NK-92 treated with Interleukin-12 subunit alpha and Interleukin-12 subunit beta, amount 100 ng/mL, for 24 hours (cell line): ENCODE measurements around the gene CYFIP1.

Source experiments
- DNase-seq: peaks from one replicate; lab custom pipeline; 2025; lab: John Stamatoyannopoulos, UW

The CYFIP1 gene

DNA sequence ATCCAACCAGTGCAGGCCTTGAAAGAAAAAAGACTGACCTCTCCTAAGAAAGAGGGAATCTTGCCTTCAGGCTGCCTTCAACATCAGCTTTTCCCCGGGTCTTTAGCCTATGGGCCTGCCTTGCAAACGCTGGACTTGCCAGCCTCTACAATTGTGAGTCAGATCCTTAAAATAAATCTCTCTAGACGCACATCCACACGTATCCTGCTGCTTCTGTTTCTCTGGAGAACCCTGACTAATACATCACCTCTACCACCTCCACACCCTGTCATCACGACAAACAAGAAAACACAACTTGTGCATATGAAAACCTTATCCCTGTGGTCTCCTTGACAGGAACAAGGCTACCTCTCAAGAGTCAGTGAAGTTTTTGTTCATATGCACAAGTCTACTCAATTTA lies 11.8 kb downstream of the CYFIP1 start:
- DNase-seq, result no peak

DNA sequence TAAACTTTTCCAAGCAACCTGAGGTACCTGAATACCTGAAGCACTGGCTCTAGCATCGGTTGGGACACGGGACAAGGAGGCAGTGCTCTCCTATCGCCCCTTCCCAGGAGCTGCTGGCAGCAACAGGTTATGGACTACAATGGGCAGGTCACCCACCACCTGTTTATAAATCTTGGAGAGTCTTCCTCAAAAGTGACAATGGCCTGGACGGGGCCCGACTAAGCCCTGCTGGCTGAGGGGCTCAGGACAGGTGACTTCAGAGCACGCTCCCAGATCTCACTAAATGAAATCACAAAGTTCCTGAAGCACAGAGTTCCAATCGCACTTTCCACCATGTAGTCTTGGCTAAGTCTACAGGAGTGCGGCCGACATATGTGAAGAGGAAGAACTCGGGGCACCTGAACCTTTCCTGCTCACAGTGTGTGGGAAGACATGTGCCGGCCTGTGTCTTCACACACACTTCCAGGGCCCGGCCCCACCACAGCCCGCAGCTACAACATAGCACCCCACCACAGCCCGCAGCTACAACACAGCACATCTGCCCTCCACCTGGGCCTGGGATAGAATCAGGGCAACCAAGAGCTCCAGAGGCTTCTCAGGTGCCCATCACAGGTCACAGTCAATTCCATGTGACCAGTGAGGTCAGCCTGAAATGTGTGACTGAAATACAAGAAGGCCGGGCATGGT lies 12.9 kb downstream of the CYFIP1 start:
- no peak for DNase-seq

DNA sequence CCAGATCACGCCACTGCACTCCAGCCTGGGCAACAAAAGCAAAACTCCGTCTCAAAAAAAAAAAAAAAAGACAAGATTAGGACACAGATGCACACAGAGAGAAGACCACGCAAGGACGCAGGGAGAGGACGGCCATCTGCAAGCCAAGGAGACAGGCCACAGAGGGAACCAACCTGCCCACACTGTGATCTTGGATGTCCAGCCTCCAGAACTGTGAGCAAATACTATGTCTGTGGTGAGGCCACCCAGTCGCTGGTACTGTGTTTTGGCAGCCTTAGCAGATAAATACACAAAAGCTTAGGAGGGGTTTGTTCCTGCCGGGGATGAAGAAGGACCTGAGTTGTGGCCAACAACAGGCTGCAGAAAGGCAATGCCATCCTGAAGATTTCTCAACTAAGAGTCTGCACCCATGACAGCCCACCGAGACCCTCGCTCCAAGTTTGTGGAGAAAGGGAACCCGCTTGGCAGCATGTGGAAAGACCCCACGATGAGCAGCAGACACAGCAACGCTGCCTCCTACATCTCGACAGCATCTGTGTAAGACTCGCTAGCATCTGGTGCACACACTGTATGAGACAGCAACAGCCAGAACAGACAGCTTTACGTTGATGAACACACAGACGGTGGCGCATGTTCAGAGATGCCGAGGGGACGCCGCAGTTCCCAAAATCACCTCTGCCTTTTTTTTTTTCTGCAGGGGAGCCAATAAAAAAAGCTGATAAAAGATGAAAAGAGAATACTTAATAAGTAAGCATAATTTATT lies 13.7 kb downstream of the CYFIP1 start:
- DNase-seq, result no peak

DNA sequence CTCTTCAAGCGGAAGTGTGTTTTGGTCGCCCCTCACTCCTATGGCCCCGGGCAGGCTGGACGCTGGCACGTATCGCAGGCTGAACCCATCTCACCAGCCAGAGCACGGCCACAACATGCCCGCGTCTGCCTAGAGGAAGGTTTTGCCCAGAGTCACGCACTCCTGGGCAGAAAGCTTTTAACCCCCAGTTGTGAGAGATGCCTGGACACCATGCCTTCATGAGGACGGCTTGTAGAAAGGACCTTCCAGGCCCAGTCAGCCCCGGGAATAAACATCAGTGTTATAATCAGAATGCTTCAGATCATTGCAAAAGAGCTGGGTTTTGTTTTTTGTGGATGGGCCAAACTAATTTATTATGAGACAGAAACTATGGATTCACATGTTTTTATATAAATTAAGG lies 16.5 kb downstream of the CYFIP1 start:
- no peak for DNase-seq

DNA sequence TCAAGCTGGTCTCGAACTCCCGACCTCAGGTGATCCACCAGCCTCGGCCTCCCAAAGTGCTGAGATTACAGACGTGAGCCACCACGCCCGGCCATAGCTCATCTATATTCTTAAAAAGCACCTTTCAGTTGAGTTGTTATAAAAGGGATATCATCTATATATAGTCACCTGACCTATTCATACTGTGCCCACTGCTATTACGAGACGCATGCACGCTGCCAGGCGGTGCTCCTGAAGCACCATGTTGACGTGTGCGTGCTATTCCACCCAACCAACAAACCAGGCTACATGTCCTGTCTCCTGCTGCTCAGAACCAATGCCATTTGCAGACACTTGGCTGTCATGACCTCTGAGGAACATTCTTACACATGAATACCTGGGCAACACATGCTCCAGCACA lies 17.6 kb downstream of the CYFIP1 start:
- DNase-seq, result no peak

DNA sequence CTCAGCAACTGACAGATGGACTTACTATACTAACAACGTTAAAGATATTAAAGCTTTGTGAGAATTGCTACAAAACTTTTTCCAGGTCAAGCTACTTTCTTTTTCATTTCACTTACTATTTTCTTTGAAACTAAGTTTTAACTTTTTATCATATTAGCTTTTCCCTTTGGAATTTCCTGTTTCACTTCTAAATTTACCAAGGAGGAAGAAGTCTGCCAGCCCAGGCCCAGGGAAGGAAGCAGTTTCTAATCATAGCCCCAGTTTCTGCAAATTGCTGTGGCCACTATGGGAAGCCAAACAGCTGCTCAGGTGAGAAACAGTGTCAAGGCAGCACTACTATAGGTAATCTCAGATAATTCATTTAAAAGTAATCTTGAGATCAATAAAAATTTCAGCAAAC lies 18.4 kb downstream of the CYFIP1 start:
- no peak for DNase-seq

DNA sequence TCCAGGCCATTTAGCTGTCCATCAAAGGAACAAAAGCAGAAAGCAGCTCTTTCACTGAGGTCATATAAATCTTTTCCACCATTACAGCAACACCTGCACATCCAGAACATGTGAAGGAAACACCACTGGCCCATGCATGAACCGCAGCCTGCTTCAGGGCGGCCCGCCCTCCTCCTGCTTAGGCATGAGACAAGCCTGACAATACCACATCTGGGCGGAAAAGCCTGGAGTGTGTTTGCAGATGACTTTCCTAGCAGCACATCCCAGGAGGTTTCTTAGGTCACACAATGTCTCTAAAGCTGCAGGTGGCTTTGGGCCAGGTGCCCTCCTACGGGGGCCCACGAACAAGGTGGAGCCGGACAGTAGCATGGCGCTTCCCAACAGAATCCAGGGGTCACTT lies 19.6 kb downstream of the CYFIP1 start:
- no peak for DNase-seq

DNA sequence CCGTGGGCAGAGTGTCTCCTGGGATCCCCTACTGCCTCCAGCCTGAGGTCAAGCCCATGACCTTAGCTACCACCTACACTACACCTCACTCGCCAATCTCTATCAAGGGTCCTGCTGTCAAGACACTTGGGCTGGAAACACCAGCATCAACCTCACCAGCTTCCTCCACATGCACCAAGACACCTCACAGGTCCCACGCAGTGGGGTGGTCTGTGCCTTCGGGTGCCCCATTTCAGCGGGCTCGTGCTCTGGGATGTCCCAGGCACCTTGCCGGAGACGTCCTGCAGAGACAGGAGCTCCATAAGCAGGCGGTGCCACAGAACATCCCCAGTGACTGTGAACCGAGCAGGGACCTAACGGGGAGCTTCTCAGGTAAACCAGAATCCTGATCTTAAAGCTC lies 20.0 kb downstream of the CYFIP1 start:
- DNase-seq, result no peak

DNA sequence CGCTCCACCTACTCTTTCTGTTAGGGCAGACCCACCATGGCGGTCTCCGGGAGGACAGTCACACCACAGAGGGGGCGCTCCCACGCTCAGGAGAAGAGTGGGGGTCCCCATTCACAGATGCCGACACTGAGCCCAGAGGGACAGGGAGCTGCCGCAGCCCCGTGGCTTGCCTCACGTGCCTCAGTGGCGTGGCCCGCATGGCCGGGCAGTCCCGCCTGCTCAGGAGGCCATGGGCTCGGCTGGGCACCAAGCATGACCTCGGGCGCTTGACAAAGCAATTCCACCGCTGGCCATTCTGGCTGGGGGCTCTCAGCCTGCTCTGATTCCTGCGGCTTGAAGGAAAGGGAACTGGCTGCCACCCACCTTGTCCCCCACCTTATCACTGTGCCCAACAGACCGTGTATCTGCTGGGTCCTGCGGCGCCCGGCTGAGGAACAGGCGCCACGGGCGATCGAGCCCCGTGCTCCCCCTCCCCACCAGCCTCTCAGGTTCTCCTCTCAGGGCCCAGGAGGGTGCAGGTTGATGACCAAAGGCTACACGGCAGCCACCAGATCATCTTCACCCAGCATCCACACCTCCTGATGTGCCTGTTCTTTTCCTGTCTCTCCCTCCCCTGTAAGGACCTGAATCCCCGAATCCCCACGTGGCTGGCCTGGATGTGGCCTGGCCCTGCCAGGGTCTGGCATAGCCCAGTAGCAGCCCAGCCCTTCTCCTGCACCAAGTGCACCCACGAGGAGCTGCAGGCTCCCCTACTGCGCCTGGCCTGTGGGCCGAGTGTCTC lies 20.7 kb downstream of the CYFIP1 start:
- no peak for DNase-seq

DNA sequence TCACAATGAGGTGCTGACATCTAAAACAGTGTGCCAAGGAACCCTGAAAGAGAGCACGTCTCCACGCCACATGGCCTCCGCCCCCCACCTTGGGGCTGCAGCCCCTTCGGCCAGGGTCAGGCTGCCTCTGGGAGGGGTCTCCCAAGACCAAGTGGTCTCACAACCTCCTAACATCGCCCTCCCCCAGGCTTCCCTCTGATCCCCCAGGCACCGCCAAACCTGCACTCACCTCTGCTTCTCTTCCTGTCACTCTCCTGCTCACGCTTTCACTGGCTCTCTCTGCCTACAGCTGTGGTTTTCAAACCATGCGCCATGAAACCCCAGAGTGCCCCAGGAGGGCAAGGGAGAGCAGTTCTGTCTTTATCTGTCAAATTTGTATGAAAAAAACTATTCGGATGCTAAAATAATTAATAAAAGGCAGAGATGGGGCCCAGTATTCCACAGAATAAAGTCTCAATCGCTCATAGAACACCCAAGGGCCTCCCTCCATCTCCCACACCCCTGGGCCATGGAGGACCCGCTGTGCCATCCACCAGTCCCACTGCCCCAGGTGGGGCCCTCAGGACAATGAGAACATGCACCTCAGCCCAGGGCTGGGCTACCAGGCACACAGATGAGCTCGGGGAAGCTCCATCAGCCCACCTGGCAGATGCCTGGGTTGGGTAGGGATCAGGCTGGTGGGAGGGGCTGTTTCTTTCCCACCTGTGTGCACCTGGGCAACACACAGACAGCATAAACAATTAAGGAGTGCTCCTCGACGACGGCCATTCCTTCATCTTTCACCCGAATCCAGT lies 21.5 kb downstream of the CYFIP1 start:
- no peak for DNase-seq

DNA sequence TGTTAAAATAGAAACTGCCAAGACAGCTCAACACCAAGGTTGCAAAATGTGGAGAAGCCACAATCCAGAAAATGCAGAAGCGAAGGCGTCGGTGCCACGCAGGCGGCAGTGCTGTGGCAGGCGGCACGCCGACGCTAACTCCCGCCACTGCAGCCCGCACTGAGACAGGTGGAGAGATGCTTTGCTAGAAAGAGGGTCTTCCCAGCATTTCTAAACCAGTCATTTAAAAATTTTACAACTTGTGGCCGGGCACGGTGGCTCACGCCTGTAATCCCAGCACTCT lies 23.2 kb downstream of the CYFIP1 start:
- no peak for DNase-seq

DNA sequence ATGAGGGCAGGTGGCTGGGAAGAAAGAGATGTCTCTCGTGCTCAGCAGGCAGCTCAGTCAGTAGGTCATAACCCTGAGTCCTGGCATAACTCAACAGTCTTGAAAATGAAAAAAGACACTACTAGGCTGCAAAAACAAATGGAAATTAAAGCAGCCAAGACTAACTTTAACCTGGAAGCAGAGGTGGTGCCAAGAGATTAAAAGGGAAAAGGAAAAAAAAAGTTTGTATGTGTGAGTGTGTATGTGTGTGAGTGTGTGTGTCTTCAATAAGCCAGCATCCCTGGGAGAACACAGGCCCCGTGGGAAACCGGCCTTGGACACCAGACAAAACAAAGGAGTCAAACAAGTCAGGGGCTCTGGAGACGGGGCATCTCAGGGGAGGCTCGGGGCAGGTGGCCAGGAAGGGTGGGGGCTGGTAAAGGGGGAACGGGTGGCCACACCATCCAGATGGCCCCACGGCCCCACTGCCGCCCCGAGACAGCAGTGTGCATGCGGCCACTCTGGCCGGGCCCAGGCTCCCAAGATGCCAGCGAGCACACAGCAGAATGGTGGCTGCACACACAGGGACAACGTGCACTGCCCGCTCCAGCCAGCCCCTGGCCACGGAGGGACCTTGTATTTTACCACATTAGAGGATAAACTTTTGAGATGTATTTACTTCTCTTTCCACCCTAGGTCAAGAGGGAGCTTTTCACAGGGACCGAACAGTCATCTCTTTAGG lies 23.8 kb downstream of the CYFIP1 start:
- no peak for DNase-seq

DNA sequence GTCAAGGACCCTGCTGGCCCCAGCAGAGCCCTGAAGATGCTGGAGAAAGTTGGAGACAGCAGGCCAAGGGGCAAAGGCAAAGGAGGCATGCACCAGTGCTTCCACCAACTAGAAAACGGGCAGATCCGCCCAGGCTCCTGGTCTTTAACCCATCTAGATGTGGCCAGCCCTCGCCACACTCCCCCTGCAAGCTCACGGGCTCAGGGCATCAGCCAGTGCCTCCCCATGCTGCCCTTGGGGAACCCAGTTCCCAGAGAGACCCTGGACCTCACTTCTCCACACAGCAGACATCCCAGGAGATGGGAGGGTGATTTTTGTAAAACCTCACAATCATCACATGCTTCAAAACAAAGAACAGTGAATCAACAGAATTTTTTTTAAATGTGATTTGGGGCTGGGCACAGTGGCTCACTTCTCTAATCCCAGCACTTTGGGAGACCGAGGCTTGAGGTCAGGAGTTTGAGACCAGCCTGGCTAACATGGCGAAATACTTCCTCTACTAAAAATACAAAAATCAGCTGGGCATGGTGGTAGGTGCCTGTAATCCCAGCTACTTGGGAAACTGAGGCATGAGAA lies 24.5 kb downstream of the CYFIP1 start:
- no peak for DNase-seq

DNA sequence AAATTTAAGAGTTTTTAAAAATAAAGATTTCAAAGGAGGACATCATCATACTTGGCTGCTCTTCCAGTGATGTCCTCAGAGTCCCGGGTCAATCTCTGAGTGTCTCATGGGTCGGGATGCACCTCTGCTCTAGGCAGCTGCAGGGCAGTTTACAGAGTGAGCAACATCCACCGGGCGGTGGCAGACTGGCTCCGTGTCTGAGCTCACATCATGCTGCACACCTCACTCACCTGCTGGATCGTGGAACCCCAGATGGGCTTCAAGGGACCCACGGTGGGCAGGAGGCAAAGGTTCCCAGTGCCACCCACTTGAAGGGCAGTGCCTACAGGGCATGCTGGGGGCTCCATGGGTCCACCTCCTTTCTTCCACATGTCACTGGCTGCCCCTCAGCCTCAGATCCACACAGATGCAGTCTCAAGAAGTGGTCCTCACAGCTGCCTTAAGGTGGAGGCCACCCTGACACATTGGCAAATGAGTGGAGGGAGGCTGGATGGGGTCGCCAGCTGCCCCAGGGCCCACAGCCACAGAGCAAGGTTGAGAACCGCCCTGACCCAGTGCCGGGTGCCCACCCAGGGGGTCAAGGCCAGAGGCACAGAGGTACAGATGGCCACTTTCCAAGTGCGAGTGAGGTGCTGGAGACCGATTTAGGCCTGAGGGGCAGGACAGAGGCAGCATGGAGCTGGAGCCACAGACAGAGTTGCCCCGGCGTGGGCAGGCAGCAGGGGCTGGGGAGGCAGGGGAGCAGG lies 25.2 kb downstream of the CYFIP1 start:
- DNase-seq, result no peak

DNA sequence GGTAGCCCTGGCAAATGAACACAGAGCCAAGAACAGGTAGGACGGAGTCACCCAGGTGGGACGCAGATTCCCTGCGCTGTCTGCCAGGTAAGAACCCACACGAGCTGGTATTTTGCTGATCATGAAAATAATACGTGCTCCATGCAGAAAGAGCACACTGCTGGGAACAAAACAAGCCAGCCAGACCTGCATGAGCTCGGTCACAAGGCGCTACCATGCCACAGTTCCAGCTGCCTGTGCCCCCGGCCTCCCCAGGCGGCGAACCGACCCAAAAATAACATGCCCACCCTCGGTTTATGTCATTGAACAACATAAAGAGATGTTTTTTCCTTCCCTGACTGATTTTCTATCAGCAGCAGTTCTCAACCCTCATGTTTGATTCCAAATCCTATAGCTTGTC lies 25.8 kb downstream of the CYFIP1 start:
- no peak for DNase-seq

DNA sequence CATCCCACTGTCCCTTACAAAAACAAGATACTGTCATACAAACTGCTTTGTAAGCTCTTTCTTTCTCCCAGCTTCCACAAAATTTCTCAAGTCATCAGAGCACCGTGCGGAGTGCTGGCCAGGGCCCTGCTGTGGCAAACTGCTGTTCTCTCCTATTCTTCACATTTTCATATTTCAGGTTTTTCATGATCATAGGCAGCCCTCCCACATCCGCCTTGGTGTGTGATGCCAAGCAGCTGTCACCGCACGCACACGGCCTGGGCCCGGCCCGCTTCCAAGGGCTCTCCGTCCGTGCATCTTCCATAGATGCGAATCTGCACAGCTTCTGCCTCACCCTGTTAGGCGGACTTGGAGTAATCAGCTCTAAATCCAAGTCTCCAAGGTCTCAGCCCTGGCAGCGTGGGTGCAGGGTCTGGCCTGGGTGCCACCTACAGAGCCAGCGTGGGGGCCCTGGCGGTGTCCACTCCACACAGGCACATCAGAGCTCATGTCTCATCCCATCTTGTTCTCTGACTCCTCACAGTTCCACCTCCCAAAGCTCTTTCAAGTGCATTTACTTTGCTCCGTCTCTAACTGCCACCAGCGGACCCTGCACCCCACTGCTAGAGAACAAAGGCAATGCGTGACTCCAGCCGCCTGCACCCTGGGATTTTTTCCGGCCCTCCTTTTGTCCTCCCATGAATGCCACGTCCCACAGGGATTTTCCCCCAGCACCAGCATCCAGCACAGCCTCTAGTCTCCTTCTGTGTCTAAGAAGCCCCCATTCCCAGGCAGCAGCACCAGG lies 27.2 kb downstream of the CYFIP1 start:
- DNase-seq, result no peak

DNA sequence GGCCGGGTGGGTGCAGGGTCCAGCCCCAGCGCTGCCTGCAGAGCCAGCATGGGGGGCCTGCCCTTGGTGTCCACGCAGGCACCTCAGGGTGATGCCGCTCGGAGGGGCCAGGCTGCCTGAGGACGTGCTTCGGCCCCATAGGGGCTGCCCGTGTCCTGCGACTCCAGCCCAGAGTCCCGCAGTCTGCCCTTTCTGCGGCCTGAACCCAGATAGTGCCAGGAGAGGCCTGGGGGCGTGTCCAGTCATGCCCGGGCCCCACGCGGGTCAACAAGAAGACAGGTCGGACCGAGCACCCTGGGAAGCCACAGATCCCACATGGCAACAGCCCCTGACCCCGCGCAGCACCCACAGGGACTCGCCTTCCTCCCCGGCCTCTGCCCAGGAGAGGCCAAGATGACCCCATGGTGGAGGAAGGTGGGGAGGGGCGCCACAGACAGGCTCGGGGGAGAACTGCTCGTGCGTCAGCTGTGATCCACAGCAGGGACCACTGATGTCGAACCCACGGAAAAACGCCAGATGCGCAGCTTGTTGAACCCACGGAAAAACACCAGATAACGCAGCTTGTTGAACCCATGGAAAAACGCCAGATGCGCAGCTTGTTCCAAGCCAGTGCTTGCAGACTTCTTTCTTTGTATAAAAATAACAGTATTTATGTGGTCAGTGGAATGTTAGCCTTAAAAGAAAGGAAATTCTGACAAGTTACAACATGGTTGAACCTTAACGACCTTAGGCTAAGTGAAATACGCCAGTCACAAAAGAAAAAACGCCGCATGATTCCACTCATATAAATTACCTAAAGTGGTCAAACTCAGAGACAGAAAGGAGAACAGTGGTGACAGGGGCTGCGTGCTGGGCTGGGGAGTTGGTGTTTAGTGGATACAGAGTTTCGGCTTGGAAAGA lies 28.5 kb downstream of the CYFIP1 start:
- DNase-seq, result no peak

DNA sequence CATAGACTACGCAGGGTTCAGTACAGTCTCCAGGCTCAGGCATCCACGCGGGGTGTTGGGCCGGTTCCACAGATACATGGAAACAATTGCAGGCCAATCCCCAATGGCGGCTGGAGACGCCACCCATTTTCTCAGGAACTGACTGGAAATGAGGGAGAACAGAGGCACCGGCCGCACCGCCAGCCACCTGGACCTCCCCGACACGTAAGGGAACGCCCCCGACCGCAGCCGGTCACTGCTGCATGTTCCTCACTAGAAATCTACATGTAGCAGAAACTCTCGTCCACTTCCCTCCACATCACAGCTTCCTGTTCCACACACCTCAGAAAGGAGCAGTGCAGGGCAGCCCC lies 29.2 kb downstream of the CYFIP1 start:
- DNase-seq, result no peak
